Measurements from ENCODE around the gene RAB5B.
A peak's percentile ranks its signal among the peaks of the same experiment; 100 is the strongest.
"Not testable (repeated sequence)": the region's sequence is repeated elsewhere in the genome, so short reads cannot be mapped to it uniquely, and the experiment has no call there.

RAB5B gene

DNA sequence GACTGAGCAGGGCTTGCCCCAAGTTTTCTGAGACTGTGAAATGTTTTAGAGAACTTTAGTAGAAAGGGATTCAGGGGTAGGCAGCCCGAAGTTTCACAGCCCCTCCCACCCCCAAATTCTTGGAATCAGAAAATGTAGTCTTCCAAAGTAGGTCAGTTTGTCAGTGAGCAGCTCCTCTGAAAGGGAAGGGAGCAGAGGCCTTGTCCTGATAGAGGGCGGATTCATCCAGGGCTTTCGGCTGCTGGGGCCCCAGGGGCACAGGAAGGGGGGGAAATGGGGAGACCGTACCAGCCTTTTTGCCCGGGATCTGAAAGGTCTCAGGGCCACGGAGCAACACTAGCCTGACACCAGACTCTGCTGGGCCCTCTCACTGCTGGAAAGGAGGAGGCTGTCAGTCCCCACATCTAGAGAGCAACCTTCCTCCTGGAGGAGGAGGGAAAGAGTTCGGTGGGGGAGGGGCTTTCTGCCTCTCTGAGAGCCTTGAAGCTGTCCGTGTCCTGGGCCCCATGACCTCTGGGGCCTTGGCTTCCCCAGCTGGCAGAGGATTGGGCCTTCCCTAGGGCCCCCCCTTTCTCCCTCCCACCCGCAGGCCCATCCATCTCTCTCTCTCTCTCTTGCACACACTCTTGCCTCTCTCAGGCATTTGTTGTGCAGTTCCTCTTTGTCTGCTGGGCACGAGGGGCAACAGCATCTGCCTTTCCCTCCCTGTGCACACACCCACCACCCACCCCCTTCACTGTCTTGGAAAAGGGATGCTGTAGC lies 46.7 kb downstream of the RAB5B start, which contains the start of gene IKZF4:
IKZF4 (plus strand) TSS at position 621 of the 762 bp plus-strand sequence. CDS start 451 bp downstream, outside the sequence.
- peak; percentile 78 for DNase-seq

DNA sequence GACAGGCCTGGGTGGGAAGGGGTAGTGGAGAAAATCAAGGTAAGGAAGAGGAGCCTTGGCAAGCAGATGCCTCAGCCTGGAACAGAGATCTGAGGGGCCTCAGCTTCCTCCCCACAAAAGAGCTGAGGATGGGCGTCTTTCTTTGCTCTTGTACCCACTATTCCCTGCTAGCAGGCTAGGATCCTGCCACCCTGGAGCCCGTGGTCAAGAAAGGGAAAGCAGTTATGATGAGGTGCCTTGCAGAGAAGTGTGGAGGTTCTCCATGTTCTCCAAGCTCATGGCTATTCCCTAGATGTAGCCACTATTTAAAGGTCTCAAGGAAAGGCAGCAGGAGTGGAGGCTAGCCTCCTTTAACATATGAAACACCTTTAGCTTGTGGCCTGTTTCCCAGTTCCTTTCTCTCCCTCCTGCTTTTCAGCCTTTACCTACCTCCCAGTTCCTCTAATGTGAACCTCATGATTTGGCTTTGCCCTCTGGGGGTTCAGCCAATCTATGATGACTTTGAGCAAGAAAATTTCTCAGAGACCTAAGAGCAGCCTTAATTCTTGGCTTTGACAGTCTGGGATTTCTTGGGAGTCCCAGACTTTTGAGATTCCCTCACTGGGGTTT lies 48.1 kb downstream of the RAB5B start:
- no peak for DNase-seq

DNA sequence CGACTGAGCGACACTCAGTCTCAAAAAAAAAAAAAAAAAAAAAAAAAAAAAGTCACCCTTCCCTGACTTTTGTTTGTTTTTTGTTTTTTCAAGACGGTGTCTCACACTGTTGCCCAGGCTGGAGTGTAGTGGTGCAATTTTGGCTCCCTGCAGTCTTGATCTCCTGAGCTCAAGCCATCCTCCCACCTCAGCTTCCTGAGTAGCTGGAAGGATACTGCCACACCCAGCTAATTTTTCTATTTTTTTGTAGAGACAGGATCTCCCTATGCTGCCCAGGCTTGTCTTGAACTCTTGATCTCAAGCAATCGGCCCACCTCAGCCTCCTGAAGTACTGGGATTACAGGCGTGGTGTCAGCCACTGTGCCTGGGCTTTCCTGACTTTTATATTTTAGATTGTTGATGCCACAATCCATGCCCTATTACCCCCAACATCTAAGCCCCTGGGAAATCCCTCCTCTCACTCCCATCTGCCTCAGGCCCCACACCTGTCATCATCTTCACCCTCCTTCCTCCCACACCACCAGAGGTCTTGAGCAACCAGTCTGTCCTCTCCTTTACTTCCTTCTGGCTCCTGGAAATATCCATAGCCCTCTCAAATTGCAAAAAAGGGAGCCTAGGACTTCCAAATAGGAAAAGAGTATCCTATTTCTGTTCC lies 54.8 kb downstream of the RAB5B start:
- DNase-seq, result no peak

DNA sequence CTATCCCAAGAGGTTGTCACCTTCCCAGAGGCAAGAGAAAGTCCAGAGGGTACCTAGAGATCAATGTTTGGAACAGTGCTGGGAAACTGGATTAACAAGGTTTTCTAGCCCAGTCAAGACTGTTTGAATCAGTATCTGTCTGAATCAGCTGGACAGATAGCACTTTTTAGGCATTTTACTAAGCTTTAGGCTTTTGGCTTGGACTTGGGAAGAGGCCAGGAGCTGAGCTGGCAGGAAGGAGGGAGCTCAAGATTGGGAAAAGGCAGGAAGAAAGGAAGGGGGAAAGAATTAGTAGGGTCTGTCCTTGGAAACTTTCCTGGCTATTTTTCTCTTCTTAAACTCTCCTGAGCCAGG lies 55.3 kb downstream of the RAB5B start:
- peak; percentile 49 for DNase-seq

DNA sequence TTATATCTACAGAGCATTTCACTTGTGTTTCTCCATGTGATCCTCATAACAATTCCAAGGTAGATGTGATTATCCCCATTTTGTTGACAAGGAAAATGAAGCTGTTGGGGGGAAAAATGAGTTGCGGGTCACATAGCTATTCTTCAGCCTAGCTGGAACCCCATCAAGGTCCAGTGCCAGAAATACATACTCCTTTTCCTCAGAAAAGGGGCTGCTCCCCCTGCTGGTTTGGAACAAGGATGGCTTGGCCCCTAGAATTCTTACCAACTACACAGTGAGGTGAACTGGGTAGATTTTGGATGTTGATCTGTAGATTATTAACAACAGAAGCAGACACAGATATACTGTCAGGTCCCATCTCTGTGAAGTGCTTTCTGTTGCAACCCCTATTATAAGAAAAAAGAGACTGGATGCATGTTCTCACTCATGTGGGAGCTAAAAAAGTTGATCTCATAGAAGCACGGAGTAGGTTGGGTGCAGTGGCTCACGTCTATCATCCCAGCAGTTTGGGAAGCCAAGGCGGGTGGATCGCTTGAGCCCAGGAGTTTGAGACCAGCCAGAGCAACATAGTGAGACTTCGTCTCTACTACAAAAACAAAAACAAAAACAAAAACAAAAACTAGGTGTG lies 55.9 kb downstream of the RAB5B start:
- DNase-seq, result peak; percentile 72

DNA sequence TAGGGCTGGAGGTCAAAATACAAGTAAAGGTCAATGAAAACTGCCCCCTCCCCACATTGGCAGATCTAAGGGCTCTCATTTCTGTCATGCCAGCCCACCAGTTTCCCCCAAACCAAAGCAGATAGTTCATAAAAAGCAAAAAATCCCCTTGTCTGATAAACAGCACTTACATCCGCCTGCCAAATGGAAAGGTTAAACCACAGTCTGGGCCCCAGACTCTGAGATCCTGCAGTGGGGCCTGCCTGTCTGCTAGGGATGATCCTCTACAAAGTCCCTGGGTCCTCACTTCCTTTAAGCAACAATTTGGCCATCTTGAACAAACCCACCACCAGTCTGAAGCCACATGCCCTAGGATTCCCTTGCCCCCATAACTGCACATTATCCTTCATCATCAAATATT lies 58.1 kb downstream of the RAB5B start:
- DNase-seq, result no peak

DNA sequence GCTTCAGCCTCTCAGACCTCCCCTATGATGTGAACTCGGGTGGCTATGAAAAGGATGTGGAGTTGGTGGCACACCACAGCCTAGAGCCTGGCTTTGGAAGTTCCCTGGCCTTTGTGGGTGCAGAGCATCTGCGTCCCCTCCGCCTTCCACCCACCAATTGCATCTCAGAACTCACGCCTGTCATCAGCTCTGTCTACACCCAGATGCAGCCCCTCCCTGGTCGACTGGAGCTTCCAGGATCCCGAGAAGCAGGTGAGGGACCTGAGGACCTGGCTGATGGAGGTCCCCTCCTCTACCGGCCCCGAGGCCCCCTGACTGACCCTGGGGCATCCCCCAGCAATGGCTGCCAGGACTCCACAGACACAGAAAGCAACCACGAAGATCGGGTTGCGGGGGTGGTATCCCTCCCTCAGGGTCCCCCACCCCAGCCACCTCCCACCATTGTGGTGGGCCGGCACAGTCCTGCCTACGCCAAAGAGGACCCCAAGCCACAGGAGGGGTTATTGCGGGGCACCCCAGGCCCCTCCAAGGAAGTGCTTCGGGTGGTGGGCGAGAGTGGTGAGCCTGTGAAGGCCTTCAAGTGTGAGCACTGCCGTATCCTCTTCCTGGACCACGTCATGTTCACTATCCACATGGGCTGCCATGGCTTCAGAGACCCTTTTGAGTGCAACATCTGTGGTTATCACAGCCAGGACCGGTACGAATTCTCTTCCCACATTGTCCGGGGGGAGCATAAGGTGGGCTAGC lies 60.9 kb downstream of the RAB5B start:
- DNase-seq, result no peak

DNA sequence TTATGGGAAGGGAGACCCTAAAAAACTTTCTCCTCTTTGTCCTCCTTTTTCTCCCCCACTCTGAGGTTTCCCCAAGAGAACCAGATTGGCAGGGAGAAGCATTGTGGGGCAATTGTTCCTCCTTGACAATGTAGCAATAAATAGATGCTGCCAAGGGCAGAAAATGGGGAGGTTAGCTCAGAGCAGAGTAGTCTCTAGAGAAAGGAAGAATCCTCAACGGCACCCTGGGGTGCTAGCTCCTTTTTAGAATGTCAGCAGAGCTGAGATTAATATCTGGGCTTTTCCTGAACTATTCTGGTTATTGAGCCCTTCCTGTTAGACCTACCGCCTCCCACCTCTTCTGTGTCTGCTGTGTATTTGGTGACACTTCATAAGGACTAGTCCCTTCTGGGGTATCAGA lies 63.3 kb downstream of the RAB5B start:
- no peak for DNase-seq

DNA sequence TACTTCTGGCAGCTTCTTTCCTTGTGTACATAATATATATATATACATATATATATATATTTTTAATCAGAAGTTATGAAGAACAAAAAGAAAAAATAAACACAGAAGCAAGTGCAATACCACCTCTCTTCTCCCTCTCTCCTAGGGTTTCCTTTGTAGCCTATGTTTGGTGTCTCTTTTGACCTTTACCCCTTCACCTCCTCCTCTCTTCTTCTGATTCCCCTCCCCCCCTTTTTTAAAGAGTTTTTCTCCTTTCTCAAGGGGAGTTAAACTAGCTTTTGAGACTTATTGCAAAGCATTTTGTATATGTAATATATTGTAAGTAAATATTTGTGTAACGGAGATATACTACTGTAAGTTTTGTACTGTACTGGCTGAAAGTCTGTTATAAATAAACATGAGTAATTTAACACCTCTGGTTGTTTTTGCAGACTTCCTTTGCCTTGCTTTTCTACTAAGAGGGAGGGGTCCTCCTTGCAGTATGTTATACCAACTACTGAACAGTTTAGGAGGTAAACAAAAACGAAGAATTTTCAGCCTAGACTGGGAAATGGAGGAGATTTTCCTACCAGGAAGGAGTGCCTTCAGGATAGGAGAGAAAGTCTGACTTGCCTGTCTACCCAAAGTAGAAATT lies 64.3 kb downstream of the RAB5B start:
- no peak for DNase-seq

DNA sequence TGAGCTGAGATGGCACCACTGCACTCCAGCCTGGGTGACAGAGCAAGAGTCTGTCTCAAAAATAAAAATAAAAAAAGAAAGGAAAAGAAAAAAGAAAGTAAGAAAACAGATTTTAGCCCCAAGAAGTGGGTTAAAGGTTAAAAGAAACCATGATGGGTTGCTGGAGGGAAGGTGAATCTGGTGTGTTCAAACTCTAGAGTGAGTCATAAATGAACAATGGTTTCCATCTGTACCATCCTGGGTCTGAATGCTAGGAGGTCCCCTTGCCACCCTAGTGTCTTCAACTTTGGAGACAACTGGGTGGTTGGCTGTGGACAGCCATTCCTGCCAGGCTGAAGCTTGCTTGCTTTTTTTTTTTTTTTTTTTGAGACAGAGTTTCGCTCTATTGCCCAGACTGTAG lies 66.3 kb downstream of the RAB5B start:
- DNase-seq, result no peak

DNA sequence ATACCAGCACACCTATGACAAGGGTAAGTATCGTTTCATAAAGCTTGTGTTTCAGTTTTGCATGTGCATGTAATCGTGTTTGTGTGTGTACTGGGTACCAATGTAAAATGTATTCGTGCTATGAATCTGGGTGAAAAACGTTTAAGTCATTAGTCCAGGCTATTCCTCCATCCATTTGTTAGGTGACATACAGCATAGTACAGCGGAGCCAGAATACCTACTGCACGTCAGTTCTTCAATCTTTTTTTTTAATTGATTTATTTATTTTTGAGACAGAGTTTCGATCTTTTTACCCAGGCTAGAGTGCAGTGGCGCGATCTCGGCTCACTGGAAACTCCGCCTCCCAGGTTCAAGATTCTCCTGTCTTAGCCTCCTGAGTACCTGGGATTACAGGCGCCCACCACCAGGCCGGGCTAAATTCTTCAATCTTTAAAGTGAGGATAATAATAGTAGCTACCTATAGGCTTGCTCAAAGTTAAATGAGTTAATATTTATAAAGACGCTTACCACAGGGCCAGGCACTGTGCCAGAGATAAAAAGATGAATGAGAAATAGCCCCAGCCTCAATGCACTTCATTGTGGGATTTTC lies 67.2 kb downstream of the RAB5B start:
- DNase-seq, result peak; percentile 27

DNA sequence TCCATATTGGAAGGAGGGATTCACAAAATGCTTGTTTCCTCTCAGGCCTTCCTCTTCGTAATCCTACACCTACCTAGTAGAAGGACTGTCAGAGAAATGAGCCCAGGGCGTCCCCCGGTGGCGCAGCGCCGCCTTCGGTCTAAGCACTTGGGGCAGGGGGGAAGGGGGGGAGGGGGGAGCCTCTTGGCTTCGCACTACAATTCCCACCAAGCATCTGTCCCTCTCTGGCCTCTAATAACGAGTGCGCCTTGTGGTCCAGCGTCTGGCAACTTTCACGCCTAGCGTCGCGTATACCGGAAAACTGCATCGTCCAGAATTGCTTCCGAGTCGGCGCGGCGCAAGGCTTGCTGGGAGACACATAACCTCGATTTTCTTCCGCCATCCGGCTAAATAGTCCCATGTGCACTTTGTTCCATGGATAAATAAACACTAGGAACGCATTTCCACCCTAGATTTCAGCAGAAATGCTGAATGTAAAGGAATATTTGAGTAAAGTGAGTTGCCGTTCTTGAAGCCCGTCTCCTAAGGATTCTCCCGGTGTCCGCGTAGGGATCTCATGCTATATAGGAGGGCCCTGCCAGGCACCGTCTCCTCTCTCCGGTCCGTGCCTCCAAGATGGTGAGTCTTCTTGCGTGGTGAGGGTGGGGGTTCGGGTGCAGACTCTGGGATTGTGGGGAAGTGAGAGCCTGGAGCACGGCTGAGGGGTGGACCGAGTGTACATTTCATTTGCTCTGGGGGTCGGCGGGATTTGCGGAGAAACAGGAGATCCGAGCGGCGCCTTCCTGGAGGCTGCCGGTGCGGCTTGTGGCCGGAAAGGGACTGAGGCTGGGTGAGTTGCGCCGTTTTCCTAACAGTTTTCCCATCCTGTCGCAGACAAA lies 67.9 kb downstream of the RAB5B start, which contains the start of gene RPS26:
RPS26 (plus strand) TSS at position 367 of the 878 bp plus-strand sequence; CDS start at position 616, 249 bp downstream.
- peak; percentile 99 for DNase-seq

DNA sequence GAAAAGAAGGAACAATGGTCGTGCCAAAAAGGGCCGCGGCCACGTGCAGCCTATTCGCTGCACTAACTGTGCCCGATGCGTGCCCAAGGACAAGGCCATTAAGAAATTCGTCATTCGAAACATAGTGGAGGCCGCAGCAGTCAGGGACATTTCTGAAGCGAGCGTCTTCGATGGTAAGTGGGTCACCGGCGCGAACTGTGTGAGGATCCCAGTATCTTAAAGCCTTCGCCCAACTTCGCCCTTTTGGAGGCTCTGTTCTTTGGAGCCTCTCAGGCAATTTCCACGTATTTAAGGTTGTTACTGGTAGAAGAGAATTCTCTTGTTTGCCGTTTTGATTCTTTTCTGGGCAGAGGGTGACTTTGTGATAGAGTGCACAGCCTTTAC lies 68.5 kb downstream of the RAB5B start:
- DNase-seq, result not testable (repeated sequence)

DNA sequence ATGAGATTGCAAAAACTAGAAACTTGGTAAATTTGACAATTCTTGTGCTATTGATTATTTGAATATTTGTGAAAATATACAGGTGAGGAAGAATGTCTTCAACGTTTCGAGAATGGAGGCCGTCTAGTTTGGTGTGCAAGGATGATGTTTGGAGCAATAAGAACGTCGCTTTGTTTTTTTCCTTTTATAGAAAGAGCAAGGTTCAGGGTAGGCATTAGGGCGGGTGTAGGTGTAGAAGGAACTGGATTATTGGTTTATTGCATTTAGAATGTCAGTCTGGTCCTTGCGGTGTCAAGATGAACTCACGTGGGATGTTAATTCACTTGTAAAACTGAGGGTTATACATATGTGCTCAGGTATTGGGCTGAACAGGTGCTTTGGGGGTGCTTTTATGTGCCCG lies 69.0 kb downstream of the RAB5B start:
- DNase-seq, result no peak
